Measurements from ENCODE around the gene GIT2.

The GIT2 gene

DNA sequence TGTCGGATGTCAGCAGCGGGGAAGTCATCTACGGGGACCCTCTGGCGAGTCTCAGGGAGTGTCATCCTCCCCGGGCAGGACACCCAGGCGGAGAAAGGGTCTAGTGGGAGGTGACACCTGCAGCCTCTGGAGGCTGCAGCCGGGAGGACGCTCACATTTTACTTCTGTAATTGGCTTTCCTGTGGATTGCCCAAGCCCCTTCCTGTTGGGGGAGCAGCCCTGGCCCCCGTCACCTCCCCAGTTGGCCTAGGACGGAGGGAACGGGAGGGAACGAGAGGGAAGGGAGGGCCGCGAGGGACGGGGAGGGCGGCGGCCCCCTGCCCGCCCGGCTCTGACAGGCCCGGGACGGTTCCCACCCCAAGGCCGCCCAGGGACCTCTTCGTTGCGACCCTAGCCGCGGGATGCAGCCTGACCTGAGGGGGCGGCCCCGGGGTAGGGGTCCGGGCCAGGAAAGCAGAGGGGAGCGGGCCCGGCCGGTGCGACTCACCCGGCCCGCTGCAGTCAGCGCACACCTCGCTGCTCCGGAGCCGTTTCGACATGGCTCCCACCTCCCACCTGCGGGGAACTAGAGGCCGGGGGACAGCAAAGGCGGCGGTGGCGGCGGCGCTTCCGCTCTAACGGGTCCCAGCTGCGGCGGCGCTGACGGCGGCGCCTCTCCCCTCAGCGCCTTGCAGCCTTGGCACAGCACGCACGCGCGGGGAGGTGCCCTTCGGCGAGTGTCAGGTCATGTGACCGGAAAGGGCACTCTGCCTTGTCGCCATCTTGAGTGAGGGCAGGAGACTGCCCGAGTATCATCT, at the start of gene GIT2:
TSS of gene GIT2 (minus strand) at position 683 of the 797 bp plus-strand sequence. CDS start at position 539, 144 bp downstream.
- Histone ChIP-seq H3K4me3 (peak within 1 kb of the TSS; percentile 99), H3K27ac (peak within 1 kb of the TSS; percentile 43 to 94)
- TF ChIP-seq, protein P1, sequence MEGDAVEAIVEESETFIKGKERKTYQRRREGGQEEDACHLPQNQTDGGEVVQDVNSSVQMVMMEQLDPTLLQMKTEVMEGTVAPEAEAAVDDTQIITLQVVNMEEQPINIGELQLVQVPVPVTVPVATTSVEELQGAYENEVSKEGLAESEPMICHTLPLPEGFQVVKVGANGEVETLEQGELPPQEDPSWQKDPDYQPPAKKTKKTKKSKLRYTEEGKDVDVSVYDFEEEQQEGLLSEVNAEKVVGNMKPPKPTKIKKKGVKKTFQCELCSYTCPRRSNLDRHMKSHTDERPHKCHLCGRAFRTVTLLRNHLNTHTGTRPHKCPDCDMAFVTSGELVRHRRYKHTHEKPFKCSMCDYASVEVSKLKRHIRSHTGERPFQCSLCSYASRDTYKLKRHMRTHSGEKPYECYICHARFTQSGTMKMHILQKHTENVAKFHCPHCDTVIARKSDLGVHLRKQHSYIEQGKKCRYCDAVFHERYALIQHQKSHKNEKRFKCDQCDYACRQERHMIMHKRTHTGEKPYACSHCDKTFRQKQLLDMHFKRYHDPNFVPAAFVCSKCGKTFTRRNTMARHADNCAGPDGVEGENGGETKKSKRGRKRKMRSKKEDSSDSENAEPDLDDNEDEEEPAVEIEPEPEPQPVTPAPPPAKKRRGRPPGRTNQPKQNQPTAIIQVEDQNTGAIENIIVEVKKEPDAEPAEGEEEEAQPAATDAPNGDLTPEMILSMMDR (IDR thresholded peaks at IDR 0.05), result no peak
- peak; percentile 95 for DNase-seq (ENCODE audit: low spot score)

DNA sequence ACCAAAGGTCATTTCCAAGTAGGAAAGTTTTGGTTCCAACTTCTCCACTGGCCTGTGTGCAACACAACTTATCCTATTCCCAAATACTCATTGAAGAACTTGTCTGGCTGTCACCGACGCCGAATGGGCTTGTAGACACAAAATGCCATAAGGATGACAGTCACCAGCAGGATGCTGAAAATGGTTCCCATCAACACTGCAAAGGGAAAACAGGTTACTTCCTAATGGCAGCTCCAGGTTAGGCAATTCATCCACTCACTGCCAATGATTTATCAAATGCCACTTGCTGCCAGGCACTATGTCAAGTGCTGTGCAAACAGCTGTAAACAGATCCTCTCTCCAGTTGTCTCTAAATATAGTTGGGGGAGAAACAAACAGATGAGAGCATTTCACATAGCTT, 46.1 kb upstream of the GIT2 start:
- no peak overlapping the region for H3K4me3 ChIP-seq
- TF ChIP-seq, protein P1 (IDR thresholded peaks at IDR 0.05), result no peak
- H3K27ac ChIP-seq, result no peak overlapping the region
- no peak for DNase-seq (ENCODE audit: low spot score)

DNA sequence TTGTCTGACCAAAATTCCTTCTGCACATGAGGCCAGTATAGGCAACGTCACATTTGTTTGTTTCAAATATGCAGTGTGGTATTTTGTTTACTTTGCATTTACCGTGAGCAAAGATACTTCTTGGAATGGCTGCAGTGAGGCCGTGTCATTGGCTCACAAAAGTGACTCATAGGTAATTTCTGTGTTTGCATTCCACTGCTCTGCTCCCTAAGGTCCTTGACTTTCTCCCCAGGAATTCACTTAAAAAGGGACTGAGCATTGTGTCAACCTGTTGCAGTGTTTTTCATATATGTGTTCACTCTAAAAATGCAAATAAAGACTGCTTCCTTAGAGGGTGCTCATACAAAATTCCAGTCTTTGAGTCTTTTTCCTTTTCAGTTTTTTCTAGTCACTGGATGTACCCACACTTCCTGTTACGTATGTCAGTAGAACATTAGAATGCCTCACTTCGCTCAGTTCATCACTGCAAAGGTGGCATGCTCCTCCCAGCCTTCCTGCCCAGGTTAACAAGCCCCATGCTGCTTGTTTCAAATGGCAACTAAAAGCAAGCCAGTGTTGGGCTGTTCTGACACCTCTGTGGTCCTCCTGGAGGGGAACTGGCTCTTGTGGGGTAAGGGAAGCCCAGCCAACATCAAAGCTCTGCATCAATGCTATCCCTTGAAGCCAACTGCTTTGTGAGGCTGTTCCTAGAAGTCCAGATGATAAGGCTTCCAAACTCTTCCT, 43.1 kb upstream of the GIT2 start:
- no peak overlapping the region for H3K4me3 ChIP-seq
- H3K27ac ChIP-seq, result peak overlapping the region; percentile 45 to 77
- no peak for DNase-seq (ENCODE audit: low spot score)
- TF ChIP-seq, protein P1 (IDR thresholded peaks at IDR 0.05), result no peak

DNA sequence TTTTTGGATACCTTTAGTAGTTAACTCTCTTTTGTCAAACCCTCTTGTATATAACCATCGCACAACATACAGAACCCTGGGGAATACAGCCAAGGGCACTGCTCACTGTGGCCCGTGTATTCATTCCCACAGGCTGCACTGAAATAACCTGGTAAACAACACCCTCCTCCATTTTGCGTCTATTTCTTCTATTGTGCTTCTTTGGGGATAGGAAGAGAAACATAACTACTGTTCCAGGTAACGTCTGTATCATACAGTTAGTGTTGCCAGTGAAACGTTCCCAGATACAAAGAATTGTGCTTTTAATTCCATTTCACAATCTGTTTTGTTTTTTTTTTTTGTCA, 42.5 kb upstream of the GIT2 start:
- Histone ChIP-seq H3K4me3 (no peak overlapping the region), H3K27ac (peak overlapping the region; percentile 45 to 77)
- TF ChIP-seq, protein P1 (IDR thresholded peaks at IDR 0.05), result no peak
- no peak for DNase-seq (ENCODE audit: low spot score)

DNA sequence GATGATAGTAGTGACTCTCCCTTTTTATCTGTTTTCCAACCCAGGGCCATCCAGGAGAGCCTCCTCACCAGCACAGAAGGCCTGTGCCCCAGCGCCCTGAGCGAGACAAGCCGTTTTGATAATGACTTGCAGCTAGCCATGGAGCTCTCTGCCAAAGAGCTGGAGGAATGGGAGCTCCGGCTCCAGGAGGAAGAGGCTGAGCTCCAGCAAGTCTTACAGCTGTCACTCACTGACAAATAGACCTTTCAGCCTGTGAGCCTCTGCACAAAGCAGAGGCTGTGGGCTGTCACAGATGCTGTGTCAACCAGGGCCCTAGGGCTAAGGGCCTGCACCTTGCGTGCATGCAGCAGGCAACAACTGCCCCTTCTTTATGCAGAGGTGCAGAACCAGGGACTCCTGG, 41.1 kb upstream of the GIT2 start:
- no peak overlapping the region for H3K4me3 ChIP-seq
- no peak for DNase-seq (ENCODE audit: low spot score)
- TF ChIP-seq, protein P1 (IDR thresholded peaks at IDR 0.05), result no peak
- H3K27ac ChIP-seq, result no peak overlapping the region

DNA sequence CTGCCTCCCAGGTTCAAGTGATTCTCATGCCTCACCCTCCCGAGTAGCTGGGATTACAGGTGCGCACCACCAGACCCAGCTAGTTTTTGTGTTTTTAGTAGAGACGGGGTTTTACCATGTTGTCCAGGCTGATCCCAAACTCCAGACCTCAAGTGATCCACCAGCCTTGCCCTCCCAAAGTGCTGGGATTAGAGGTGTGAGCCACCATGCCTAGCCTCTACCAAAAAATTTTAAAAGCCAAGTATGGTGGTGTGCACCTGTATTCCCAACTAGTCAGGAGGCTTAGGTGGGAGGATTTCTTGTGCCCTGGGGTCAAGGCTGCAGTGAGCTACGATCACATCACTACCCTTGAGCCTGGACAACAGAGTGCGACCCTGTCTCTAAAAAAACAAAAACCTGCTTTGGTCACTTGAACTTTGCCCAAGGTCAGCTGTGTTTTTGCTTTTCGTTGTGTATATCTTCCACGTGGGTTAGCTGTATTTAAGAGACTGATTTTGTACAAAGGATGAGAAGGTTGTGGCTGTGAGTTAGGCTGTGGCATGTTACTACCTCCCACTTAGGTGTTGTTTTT, 39.5 kb upstream of the GIT2 start:
- no peak for DNase-seq (ENCODE audit: low spot score)
- TF ChIP-seq, protein P1 (IDR thresholded peaks at IDR 0.05), result no peak
- Histone ChIP-seq H3K27ac (no peak overlapping the region), H3K4me3 (no peak overlapping the region)
